OCI-LY3 (cell line): ENCODE results near the gene NKTR.

Source experiments
- H2AFZ ChIP-seq: fragments of 200-600, 300-600 bp; shearing (Covaris generic); 2 replicates; pipeline ENCODE4 v1.6.0; 2014; ENCODE audit warnings: antibody characterized with exemption, low read depth, low read length
- H3K27ac ChIP-seq: fragments of 200-600, 300-600 bp; sonication (generic); 2 replicates; pipeline ENCODE4 v1.5.1; 2014; ENCODE audit warnings: mild to moderate bottlenecking, low read length, moderate library complexity, mixed read lengths
- H3K27me3 ChIP-seq: fragments of 200-600, 300-600 bp; sonication (generic); 2 replicates; pipeline ENCODE4 v1.6.1; 2014; ENCODE audit warnings: low read depth, low read length, mixed read lengths
- H3K36me3 ChIP-seq: fragments of 200-600, 300-600 bp; sonication (generic); replicated peaks from 2 replicates; pipeline ENCODE3; 2014; ENCODE audit warnings: low read depth, low read length, mixed read lengths
- H3K4me1 ChIP-seq: fragments of 300-600, 200-600 bp; sonication (generic); 2 replicates; pipeline ENCODE4 v1.6.1; 2014; ENCODE audit warnings: low read length, mixed read lengths
- H3K4me2 ChIP-seq: fragments of 200-600, 300-600 bp; sonication (generic); 2 replicates; pipeline ENCODE4 v1.6.1; 2014; ENCODE audit warnings: low read length, mixed read lengths
- H3K4me3 ChIP-seq: fragments of 300-600, 200-600 bp; sonication (generic); 2 replicates; pipeline ENCODE4 v1.5.1; 2014; ENCODE audit warnings: antibody characterized with exemption, mild to moderate bottlenecking, low read length, moderate library complexity
- H3K79me2 ChIP-seq: fragments of 300-600, 200-600 bp; shearing (Covaris generic); 2 replicates; pipeline ENCODE4 v1.6.1; 2014; ENCODE audit warnings: mild to moderate bottlenecking, low read length, mixed read lengths
- H3K9ac ChIP-seq: fragments of 300-600, 200-600 bp; shearing (Covaris generic); 2 replicates; pipeline ENCODE4 v1.6.0; 2014; ENCODE audit warnings: mild to moderate bottlenecking, low read length, moderate library complexity
- H3K9me3 ChIP-seq: fragments of 200-600, 300-600 bp; shearing (Covaris generic); 2 replicates; pipeline ENCODE4 v1.6.1; 2014; ENCODE audit warnings: low read length, mixed read lengths; ENCODE audit not compliant: insufficient read depth
- H4K20me1 ChIP-seq: fragments of 200-600, 300-600 bp; sonication (generic); 2 replicates; pipeline ENCODE4 v1.6.1; 2016; ENCODE audit warnings: low read length, mixed read lengths; ENCODE audit not compliant: insufficient read depth
- EZH2phosphoT487 ChIP-seq: fragments of 200-600 bp; shearing (Covaris generic); IDR thresholded peaks from 2 replicates; pipeline ENCODE4 v1.6.1; 2018; ENCODE audit warnings: antibody characterized with exemption, mixed run types, low read depth
- TF ChIP-seq, protein P1 (sequence below): fragments of 200-600, 300-600 bp; sonication (generic); IDR thresholded peaks from 2 replicates; pipeline ENCODE4 v1.5.1; 2014; ENCODE audit warnings: antibody characterized with exemption, low read length, low read depth

NKTR gene

DNA sequence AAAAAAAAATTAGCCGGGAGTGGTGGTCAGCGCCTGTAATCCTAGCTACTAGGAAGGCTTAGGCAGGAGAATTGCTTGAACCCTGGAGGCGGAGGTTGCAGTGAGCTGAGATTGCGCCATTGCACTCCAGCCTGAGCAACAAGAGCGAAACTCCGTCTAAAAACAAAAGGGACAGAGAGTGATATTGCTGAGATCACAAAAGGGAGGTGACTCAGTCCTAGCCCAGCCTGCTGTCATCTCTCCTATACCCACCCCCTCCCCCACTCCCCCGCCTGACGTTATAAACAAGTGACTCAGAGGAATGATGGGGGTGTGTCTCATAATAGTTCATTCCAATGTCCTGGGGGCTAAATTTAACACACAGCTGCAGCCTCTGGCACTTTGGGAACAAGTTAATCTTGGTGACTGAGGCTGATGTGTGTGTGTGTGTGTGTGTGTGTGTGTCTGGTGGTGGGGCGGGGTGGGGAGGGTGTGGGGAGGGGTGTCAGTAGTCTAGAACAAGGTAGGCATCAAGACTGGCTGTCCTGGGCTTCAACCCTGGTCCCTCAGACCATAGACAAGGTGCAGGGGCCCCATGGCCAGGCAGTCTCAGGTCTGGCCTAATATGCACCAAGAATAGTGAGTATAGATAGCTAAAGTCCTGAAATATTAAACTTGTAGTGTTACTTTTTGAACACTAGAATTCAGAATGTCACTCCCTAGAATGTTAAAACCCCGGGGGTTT is 83.6 kb downstream of the NKTR start:
- H3K4me2 ChIP-seq, result no peak overlapping the region
- H4K20me1 ChIP-seq, result no peaks in the 10 kb centered on the region
- no peak overlapping the region for H3K4me3 ChIP-seq
- no peaks in the 10 kb centered on the region for H3K36me3 ChIP-seq
- no peaks in the 10 kb centered on the region for H3K79me2 ChIP-seq
- no peak overlapping the region for H3K27ac ChIP-seq
- H3K9me3 ChIP-seq, result no peaks in the 10 kb centered on the region
- no peak for TF ChIP-seq EZH2phosphoT487
- TF ChIP-seq, protein P1, sequence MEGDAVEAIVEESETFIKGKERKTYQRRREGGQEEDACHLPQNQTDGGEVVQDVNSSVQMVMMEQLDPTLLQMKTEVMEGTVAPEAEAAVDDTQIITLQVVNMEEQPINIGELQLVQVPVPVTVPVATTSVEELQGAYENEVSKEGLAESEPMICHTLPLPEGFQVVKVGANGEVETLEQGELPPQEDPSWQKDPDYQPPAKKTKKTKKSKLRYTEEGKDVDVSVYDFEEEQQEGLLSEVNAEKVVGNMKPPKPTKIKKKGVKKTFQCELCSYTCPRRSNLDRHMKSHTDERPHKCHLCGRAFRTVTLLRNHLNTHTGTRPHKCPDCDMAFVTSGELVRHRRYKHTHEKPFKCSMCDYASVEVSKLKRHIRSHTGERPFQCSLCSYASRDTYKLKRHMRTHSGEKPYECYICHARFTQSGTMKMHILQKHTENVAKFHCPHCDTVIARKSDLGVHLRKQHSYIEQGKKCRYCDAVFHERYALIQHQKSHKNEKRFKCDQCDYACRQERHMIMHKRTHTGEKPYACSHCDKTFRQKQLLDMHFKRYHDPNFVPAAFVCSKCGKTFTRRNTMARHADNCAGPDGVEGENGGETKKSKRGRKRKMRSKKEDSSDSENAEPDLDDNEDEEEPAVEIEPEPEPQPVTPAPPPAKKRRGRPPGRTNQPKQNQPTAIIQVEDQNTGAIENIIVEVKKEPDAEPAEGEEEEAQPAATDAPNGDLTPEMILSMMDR, result no peak
- H3K27me3 ChIP-seq, result peaks cover 18% of the 10 kb centered on the region
- no peak overlapping the region for H2AFZ ChIP-seq
- no peak overlapping the region for H3K9ac ChIP-seq
- no peaks in the 10 kb centered on the region for H3K4me1 ChIP-seq

DNA sequence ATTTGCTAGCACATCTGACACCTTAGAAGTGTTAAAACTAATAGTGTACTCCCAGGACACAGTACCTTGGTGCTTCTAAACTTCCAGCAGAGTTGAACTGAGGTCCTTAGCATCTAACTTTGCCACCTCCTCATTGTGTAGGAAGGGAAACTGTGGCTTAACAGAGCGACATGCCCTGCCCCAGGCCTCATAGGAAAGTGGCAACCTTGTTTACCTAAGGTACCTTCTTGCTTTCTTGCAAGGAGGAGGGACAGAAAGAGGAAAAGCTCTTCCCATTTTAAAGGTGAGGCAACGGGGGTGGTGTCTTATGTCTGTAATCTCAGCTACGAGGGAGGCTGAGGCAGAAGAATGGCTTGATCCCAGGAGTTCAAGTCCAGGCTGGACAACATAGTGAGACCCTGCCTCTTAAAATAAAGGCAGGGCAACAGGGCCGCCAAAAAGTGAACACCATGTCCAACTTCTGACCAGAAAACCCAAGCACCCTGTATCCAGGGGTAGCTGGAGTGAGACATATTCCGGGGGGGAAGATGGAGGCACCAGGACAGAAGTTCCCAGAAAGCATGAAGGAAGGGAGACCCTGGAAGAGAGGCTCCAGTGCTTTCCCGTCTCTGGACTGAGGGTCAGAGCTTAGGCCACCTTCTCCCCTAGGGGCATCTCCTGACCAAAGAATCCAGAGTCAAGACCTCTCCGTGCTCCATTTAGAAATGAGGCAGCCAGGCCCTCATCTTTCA is 84.3 kb downstream of the NKTR start:
- no peaks in the 10 kb centered on the region for H3K36me3 ChIP-seq
- no peaks in the 10 kb centered on the region for H3K4me1 ChIP-seq
- no peaks in the 10 kb centered on the region for H3K9me3 ChIP-seq
- H3K79me2 ChIP-seq, result no peaks in the 10 kb centered on the region
- H2AFZ ChIP-seq, result no peak overlapping the region
- H3K4me2 ChIP-seq, result no peak overlapping the region
- no peak for TF ChIP-seq EZH2phosphoT487
- TF ChIP-seq, protein P1, result no peak
- no peaks in the 10 kb centered on the region for H4K20me1 ChIP-seq
- no peak overlapping the region for H3K27ac ChIP-seq
- H3K4me3 ChIP-seq, result no peak overlapping the region
- H3K27me3 ChIP-seq, result peaks cover 13% of the 10 kb centered on the region
- no peak overlapping the region for H3K9ac ChIP-seq

DNA sequence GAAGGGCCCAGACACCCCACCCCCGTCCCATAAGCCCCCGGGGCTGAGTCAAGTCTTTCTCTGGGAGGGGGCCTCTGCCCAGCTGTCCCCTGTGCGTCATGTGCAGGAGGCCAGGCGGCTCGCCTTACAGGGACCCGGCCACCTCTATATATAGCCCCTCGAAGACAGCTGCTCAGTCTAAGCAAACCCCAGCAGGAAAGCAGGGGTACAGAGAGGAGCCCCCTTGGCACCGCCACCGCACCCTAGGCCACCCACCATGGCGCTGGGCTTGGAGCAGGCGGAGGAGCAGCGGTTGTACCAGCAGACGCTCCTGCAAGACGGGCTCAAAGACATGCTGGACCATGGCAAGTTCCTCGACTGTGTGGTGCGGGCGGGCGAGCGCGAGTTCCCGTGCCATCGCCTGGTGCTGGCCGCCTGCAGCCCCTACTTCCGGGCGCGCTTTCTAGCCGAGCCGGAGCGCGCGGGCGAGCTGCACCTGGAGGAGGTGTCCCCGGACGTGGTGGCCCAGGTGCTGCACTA is 84.9 kb downstream of the NKTR start, which contains the start of gene KLHL40:
Gene KLHL40, plus strand, starts transcription at position 175 of the 519 bp plus-strand sequence. Its CDS starts 82 bp downstream, at position 257.
- H2AFZ ChIP-seq, result no peak within 1 kb of the TSS
- H3K9ac ChIP-seq, result no peak within 1 kb of the TSS
- no peaks in the 10 kb centered on the region for H3K36me3 ChIP-seq
- H3K4me1 ChIP-seq, result no peaks in the 10 kb centered on the region
- no peaks in the 10 kb centered on the region for H3K9me3 ChIP-seq
- no peak within 1 kb of the TSS for H3K4me3 ChIP-seq
- H3K27me3 ChIP-seq, result peaks cover 18% of the 10 kb centered on the region
- no peak within 1 kb of the TSS for H3K4me2 ChIP-seq
- no peak within 1 kb of the TSS for H3K27ac ChIP-seq
- no peaks in the 10 kb centered on the region for H4K20me1 ChIP-seq
- H3K79me2 ChIP-seq, result no peaks in the 10 kb centered on the region
- TF ChIP-seq, protein P1, result no peak
- TF ChIP-seq EZH2phosphoT487, result no peak
